GM15510 (cell line): Measurements from ENCODE around the gene PHYHD1.

Experiments
- POLR2A ChIP-seq: IDR thresholded peaks from 3 replicates; pipeline ENCODE4 v1.6.1; 2011; ENCODE audit warnings: borderline replicate concordance; ENCODE audit not compliant: insufficient read length; ENCODE audit errors: extremely low read depth

PHYHD1 gene

DNA sequence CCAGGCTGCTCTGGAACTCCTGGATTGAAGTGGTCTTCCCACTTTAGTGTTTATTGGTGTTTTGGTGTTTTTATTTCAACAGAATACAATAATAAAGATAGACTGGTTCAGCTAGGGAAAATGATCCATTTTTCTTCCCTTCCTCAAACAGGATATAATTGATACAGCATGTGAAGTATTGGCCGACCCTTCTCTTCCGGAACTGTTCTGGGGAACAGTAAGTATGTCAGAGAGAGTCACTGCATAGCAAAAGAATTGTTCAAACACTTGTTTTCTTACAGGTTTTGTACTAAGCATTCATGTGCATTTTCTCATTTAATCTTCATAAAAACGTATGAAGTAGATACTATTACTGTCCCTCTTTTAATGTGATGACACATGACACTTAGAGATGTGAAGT lies 58.3 kb downstream of the PHYHD1 start:
- no peak for TF ChIP-seq POLR2A

DNA sequence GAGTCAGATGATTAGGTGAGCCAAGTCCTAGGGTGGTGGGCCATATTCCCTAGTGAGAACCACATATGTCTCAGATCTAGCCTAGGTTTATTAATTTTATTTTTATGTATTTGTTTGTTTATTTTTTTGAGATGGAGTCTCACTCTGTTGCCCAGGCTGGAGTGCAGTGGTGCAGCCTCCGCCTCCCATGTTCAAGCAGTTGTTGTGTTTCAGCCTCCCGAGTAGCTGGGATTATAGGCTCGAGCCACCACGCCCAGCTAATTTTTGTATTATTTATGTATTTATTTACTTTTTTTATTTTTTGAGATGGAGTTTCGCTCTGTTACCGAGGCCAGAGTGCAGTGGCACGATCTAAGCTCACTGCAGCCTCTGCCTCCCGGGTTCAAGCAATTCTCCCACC lies 62.8 kb downstream of the PHYHD1 start:
- no peak for TF ChIP-seq POLR2A

DNA sequence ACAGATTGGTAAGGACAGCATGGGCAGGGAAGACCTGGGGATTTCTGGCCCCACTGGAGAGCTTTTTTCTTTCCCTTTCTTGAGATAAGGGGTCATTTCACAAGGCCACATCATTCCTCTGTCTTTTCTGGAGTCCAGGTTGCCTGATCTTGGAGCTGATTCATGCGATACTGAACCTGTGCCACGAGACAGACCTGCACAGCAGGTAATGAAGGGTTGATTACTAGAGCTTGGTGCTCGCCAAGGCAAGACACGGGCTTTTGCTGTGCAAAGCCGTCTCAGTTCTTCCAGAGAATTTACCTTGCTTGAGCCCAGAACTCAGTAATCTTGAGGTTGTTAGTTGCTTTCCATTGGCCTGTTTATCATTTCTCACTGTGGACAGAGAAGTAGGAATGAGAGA lies 65.9 kb downstream of the PHYHD1 start:
- TF ChIP-seq POLR2A, result no peak

DNA sequence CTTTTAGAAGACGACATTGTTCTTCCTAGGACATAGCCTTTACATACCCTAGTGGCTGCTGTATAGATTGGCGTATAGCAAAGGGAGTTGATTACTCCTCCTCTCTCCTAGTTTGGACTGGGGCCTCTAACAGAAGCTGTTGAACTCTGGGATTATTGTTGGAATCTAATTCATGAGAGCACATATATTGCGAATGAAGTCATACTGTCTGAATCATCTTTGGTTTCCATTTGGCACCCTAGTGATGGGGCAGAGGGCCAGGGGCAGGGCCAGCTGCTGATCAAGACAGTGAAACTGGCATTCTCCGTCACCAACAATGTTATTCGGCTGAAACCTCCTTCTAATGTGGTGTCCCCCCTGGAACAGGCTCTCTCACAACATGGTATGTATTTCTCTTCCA lies 67.0 kb downstream of the PHYHD1 start:
- no peak for TF ChIP-seq POLR2A
